ENCODE data around the gene FRY.

The FRY gene

DNA sequence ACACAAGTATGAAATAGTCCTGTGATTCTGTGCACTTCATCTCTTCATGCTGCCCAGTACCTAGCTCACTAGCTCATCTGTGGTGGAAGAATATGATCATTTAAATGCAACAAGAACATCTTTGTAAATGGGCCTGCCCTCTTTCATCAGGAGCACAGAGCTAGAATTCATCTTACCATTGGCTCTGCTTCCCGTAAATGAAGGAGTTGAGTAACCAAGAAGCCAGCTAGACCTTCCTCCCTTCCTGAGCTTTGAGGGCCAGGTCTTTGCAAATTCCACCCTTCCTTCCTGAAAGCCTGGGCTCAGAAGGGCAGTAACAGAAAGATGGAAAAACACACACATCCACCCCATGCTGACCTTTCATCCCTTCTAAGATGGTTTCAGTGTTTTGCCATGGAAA lies 82.0 kb downstream of the FRY start:
- H3K4me3 ChIP-seq (ENCODE audit: low read depth, low read length) = no peak overlapping the region
- TF ChIP-seq CTCF (IDR thresholded peaks at IDR 0.05; ENCODE audit: low read depth, low read length, missing control alignments) = no peak
- no peaks in the 10 kb centered on the region for H3K27me3 ChIP-seq (replicated peaks)
- in situ Hi-C loops (cut with HindIII; ENCODE audit: low pct_ligation_motif_present, low sequenced_read_pairs) = no loop called here
- no peak overlapping the region for H3K27ac ChIP-seq
- DNase-seq = no peak
- H3K36me3 ChIP-seq (replicated peaks) = no peaks in the 10 kb centered on the region

DNA sequence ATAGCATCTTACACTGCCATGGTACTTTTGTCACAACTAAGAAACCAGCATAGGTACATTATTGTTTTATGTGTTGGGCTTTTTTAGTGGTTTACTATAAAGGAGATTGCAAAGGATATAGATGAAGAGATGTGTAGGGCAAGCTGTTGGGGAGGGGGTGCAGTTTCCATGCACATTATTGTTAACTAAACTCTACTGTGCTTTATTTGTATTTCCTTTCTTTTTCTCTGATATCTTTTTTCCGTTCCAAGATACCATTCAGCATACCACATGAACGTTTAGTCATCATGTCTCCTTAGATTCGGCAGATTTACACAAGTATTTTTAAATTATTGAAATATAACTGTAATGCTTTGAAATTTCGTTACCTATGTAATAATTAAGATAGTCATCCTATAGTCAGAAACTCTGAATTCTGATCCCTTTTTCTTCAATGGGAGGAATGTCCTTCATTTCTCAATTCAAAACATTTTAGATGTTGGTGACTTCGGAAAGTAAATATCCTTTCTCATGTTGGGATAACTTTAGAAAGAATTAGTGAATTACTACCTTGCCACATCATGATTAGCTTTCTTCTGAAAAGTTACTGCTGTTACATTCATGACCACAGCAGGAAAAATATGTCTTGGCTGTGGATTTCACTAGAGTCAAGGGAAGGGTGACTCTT lies 82.8 kb downstream of the FRY start:
- H3K4me3 ChIP-seq (ENCODE audit: low read depth, low read length) = no peak overlapping the region
- in situ Hi-C loops (cut with HindIII; ENCODE audit: low pct_ligation_motif_present, low sequenced_read_pairs) = no loop called here
- no peak for TF ChIP-seq CTCF (IDR thresholded peaks at IDR 0.05; ENCODE audit: low read depth, low read length, missing control alignments)
- no peak overlapping the region for H3K27ac ChIP-seq
- no peaks in the 10 kb centered on the region for H3K36me3 ChIP-seq (replicated peaks)
- no peak for DNase-seq
- no peaks in the 10 kb centered on the region for H3K27me3 ChIP-seq (replicated peaks)

- H3K4me3 ChIP-seq (ENCODE audit: low read depth, low read length) = no peak overlapping the region
- no peaks in the 10 kb centered on the region for H3K27me3 ChIP-seq (replicated peaks)
- DNase-seq = no peak
- TF ChIP-seq CTCF (IDR thresholded peaks at IDR 0.05; ENCODE audit: low read depth, low read length, missing control alignments) = no peak
- in situ Hi-C loops (cut with HindIII; ENCODE audit: low pct_ligation_motif_present, low sequenced_read_pairs) = no loop called here
- H3K27ac ChIP-seq = no peak overlapping the region
- H3K36me3 ChIP-seq (replicated peaks) = no peaks in the 10 kb centered on the region
These were observed 83.5 kb downstream of the FRY start for GRCh38 chr13:32115066-32115465.

GRCh38 chr13:32116210-32116609 lies 84.6 kb downstream of the FRY start:
- in situ Hi-C loops (cut with HindIII; ENCODE audit: low pct_ligation_motif_present, low sequenced_read_pairs) = no loop called here
- Histone ChIP-seq H3K4me3 (ENCODE audit: low read depth, low read length) (no peak overlapping the region), H3K27ac (no peak overlapping the region), H3K27me3 (replicated peaks) (no peaks in the 10 kb centered on the region), H3K36me3 (replicated peaks) (no peaks in the 10 kb centered on the region)
- no peak for TF ChIP-seq CTCF (IDR thresholded peaks at IDR 0.05; ENCODE audit: low read depth, low read length, missing control alignments)
- DNase-seq = no peak

- H3K27me3 ChIP-seq (replicated peaks) = no peaks in the 10 kb centered on the region
These were observed 85.4 kb downstream of the FRY start for GRCh38 chr13:32117001-32117400.

More at GRCh38 chr13:32117001-32117400, 85.4 kb downstream of the FRY start:
- DNase-seq = no peak
- Histone ChIP-seq H3K27ac (no peak overlapping the region), H3K4me3 (ENCODE audit: low read depth, low read length) (no peak overlapping the region), H3K36me3 (replicated peaks) (no peaks in the 10 kb centered on the region)
- in situ Hi-C loops (cut with HindIII; ENCODE audit: low pct_ligation_motif_present, low sequenced_read_pairs) = no loop called here
- TF ChIP-seq CTCF (IDR thresholded peaks at IDR 0.05; ENCODE audit: low read depth, low read length, missing control alignments) = no peak
